Adrenal gland (tissue), 5 donors: ENCODE data around the gene UNC5A.

ENCODE experiments used
- POLR2A ChIP-seq, 2 donors: fragments of 450-650 bp; IDR thresholded peaks; one replicate each; pipeline ENCODE4 v1.6.1; 2017; ENCODE audit warnings: antibody characterized with exemption in 2 of 2, mild to moderate bottlenecking in 2 of 2, moderate library complexity in 1 of 2
- TF ChIP-seq, protein P1 (sequence below), 6 experiments: fragments of 450-650 bp in 4 of 6; fragments of 200-600 bp in 2 of 6; sonication (generic) in 1 of 6; IDR thresholded peaks; 1 replicate in 5 of 6; 2 replicates in 1 of 6; pipeline versions ENCODE4 v1.5.1 to v1.8.0; 2016 to 2021; ENCODE audit warnings: antibody characterized with exemption in 6 of 6, mild to moderate bottlenecking in 2 of 6, moderate library complexity in 1 of 6
- donor health status: DM: no; HTN: no; CAD: no.

DNA sequence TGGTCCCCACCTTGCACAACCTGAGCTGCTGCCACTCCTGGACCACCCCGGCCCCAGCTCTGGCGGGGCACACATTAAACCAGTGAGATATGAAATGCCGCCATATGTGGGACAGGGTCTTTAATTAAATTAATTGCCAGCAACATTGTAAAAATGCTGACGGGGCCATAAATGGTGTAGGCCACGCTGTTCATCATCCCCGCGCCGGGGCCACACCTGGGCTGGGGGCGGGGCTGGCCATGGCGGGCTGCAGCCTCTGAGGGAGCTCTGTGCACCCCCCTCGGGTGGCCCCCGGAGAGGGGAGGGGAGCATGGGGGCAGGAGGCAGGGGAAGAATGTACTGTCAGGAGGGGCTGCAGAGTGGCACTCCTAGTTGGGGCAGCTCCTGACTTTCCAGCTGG is 41.0 kb downstream of the UNC5A start:
- TF ChIP-seq, protein P1, sequence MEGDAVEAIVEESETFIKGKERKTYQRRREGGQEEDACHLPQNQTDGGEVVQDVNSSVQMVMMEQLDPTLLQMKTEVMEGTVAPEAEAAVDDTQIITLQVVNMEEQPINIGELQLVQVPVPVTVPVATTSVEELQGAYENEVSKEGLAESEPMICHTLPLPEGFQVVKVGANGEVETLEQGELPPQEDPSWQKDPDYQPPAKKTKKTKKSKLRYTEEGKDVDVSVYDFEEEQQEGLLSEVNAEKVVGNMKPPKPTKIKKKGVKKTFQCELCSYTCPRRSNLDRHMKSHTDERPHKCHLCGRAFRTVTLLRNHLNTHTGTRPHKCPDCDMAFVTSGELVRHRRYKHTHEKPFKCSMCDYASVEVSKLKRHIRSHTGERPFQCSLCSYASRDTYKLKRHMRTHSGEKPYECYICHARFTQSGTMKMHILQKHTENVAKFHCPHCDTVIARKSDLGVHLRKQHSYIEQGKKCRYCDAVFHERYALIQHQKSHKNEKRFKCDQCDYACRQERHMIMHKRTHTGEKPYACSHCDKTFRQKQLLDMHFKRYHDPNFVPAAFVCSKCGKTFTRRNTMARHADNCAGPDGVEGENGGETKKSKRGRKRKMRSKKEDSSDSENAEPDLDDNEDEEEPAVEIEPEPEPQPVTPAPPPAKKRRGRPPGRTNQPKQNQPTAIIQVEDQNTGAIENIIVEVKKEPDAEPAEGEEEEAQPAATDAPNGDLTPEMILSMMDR (IDR thresholded peaks at IDR 0.05), result no peak
- TF ChIP-seq POLR2A (IDR thresholded peaks at IDR 0.05), result no peak
